Activated CD4-positive, alpha-beta memory T cell treated with anti-CD3 and anti-CD28 coated beads, Interleukin-2, amount 10 ng/mL, durations not matched to agents 7 days and 5 days (primary cell): ENCODE measurements around the gene CIBAR2. TPM values are rescaled to one million over a fixed set of nuclear protein-coding genes. Genes with fewer than 3 reads are reported as not detected.

ENCODE experiments used
- CTCF ChIA-PET: fragments of 350-600 bp; sonication (Branson Sonifier 250); formaldehyde crosslinking; loops from one replicate; lab custom pipeline; 2021; ENCODE audit warnings: antibody characterized with exemption, inconsistent platforms; lab: Charles Lee
- POLR2A ChIA-PET: fragments of 350-600 bp; sonication (Branson Sonifier 250); formaldehyde crosslinking; loops from one replicate; lab custom pipeline; 2021; ENCODE audit warnings: antibody characterized with exemption; lab: Charles Lee
- DNase-seq: peaks from one replicate; pipeline ENCODE4 v3.0.0-alpha.2; 2020
- H3K27ac Mint-ChIP-seq: one replicate; pipeline ENCODE4 v1.8.0; 2021; ENCODE audit warnings: mild to moderate bottlenecking, mixed read lengths
- H3K27me3 Mint-ChIP-seq: one replicate; pipeline ENCODE4 v1.8.0; 2021; ENCODE audit warnings: mixed read lengths
- H3K36me3 Mint-ChIP-seq: one replicate; pipeline ENCODE4 v1.8.0; 2021; ENCODE audit warnings: low read depth, mixed read lengths
- H3K4me1 Mint-ChIP-seq: one replicate; pipeline ENCODE4 v1.8.0; 2021; ENCODE audit warnings: mixed read lengths
- H3K4me3 Mint-ChIP-seq: one replicate; pipeline ENCODE4 v1.8.0; 2021; ENCODE audit warnings: mild to moderate bottlenecking, mixed read lengths
- H3K9me3 Mint-ChIP-seq: one replicate; pipeline ENCODE4 v1.8.0; 2021; ENCODE audit warnings: mixed read lengths
- total RNA-seq, 2 experiments: library from RNA; stranded (reverse); gene quantifications; one replicate each; pipeline ENCODE4 v1.2.3, GENCODE V29; 2021

Gene CIBAR2
- total RNA-seq, 2 experiments from 2014 or later, result not detected

DNA sequence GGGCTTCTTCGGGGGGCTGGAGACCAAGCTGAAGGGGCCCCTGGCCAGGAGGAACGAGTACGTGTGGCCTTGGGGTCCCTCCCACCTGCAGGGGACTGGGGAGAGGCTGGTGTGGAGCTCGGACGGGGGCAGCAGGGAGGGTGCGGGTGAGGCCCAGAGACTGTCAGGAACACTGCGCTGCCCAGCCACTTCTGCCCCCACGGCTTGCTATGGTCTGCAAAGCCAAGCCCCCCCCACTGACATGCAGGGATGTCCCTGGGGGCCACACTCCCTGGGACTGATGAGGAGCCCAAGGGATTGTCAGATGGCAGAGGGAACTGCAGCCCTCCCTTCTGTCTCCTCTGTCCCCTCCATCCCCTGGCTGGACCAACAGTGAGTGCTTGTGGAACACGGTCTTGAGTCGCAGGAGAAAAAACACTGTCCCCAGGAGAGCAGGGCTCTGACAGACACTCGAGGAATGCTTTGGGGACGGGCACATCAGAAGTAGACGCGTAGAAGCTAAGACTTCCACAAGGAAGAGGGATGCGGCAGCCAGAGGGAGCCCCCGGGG is 34.6 kb downstream of the CIBAR2 start:
- no peaks in the 10 kb centered on the region for H3K4me1 Mint-ChIP-seq
- H3K27me3 Mint-ChIP-seq, result no peaks in the 10 kb centered on the region
- ChIA-PET POLR2A (no interaction called here), CTCF (interaction anchor here (1.2 kb wide), 1 partner anchor 9 kb away, joined by 5 read pairs; no protein-coding TSS in a partner anchor)
- H3K27ac Mint-ChIP-seq, result no peak overlapping the region
- H3K36me3 Mint-ChIP-seq, result no peaks in the 10 kb centered on the region
- H3K4me3 Mint-ChIP-seq, result no peak overlapping the region
- no peaks in the 10 kb centered on the region for H3K9me3 Mint-ChIP-seq
- no peak for DNase-seq

DNA sequence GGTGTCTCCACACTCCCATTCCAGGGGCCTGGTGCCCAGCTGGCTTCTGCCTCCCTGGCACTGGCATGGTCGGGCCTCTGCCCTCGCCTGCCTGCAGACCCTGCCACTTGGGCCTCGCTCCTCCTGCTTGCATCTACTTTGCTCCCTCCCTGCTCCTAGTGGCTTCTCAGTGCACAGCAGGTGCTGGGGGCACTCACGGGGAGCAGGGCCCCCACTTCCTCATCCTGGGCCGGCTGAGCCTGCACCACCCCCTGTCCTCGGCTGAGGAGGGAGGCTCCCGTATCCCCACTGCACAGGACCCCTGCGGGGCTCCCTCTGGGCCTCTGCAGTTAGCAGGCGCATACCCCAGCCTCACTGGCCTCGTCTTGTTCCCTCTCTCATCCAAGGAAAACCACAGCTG is 35.2 kb downstream of the CIBAR2 start:
- Mint-ChIP-seq H3K27me3 (no peaks in the 10 kb centered on the region), H3K9me3 (no peaks in the 10 kb centered on the region), H3K4me3 (no peak overlapping the region), H3K4me1 (no peaks in the 10 kb centered on the region), H3K36me3 (no peaks in the 10 kb centered on the region), H3K27ac (no peak overlapping the region)
- no peak for DNase-seq
- ChIA-PET POLR2A (no interaction called here), CTCF (interaction anchor here (1.2 to 1.6 kb wide), 2 partner anchors 9 to 10 kb away, joined by 4 to 5 read pairs; no protein-coding TSS in a partner anchor)

DNA sequence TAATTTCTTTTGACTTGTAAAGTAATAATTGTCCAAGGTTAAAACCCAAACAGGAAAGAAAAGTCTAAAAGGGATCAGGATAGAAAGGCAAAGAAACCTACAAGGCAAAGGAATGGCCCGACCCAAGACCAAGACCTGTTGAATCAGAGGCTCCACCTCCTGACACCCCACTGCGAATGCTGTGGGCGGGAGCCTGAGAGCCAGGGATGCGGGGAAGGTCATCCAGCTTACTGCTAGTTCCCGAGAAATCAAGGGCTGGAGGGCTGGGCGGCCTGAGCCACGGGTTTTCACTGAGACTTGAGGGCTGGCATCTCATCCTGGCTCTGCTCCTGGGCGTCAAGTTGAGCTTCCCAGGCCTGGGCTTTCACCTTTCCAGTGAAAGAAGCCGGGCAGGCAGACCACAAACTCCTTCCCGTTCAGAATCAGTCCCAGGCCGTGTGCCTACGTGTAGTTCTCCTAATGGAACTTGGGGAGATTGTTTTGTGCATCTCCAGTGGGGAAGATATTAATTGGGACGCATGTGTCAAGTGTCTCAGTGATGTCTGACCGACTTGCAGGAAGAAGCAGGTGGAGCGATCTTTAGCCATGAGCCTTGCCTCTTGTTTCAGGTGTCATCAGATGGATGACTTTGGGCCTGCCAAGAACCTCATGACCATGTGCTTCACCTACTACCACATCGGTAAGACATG is 36.9 kb downstream of the CIBAR2 start:
- DNase-seq, result no peak
- Mint-ChIP-seq H3K36me3 (no peaks in the 10 kb centered on the region), H3K27ac (no peak overlapping the region), H3K27me3 (no peaks in the 10 kb centered on the region), H3K4me3 (no peak overlapping the region), H3K4me1 (no peaks in the 10 kb centered on the region), H3K9me3 (no peaks in the 10 kb centered on the region)
- CTCF ChIA-PET, result interaction anchor here (1.6 kb wide), 1 partner anchor 11 kb away, joined by 4 read pairs; no protein-coding TSS in a partner anchor
- POLR2A ChIA-PET, result no interaction called here

DNA sequence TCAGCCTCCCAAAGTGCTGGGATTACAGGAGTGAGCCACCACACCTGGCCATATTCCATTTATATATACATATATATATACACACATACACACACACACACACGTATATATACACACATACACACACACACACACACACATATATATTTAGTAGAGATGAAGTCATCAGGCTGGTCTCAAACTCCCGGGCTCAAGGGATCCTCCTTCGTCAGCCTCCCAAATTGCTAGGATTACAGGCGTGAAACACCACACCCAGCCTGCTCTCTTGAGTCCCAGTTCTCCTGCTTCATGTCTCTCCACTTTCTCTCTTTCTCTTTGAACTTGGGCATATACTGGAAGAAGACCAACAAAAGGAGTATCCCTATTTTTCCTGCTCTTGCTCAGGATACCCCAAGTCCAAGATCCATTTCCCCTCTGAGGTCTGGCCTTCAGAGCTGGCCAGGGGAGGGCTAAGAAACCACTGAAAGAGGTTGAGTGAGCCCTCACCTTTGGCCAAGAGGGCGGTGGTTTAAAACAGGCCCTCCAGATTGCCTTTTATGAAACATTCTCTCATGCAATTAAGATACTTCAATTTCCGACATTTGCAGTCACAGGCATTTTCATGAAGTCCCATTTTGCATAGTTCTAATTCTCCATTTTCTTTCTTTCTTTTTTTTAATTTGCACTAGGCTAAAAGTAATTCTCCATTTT is 37.9 kb downstream of the CIBAR2 start:
- POLR2A ChIA-PET, result no interaction called here
- Mint-ChIP-seq H3K4me1 (no peaks in the 10 kb centered on the region), H3K27me3 (no peaks in the 10 kb centered on the region), H3K9me3 (no peaks in the 10 kb centered on the region), H3K4me3 (no peak overlapping the region), H3K27ac (no peak overlapping the region), H3K36me3 (no peaks in the 10 kb centered on the region)
- no peak for DNase-seq
- CTCF ChIA-PET, result interaction anchor here (0.8 kb wide), 1 partner anchor 12 kb away, joined by 3 read pairs; no protein-coding TSS in a partner anchor

DNA sequence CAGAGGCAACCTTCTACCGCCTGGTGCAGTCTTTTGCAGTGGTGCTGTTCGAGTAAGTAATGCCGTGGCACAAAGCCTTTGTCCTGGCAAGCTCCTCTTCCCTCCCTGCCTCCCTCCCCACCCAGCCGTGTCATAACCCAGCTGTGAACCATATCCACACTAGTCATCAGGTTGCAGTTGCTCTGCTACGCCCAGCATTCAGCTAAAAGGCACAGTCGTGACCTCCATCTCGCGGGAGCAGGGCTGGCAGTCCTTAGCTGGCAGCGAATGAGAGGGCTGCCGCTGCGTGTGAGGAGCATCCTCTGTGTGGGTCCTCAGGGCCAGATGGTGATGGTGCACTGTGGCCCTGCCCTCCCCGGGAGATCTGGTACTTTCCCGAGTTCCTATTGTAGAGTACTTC is 39.3 kb downstream of the CIBAR2 start:
- ChIA-PET CTCF (interaction anchor here (0.6 kb wide), 1 partner anchor 1703 kb away, joined by 4 read pairs; no protein-coding TSS in a partner anchor), POLR2A (no interaction called here)
- Mint-ChIP-seq H3K27me3 (no peaks in the 10 kb centered on the region), H3K9me3 (no peaks in the 10 kb centered on the region), H3K36me3 (no peaks in the 10 kb centered on the region), H3K4me1 (no peaks in the 10 kb centered on the region), H3K27ac (no peak overlapping the region), H3K4me3 (no peak overlapping the region)
- DNase-seq, result no peak

DNA sequence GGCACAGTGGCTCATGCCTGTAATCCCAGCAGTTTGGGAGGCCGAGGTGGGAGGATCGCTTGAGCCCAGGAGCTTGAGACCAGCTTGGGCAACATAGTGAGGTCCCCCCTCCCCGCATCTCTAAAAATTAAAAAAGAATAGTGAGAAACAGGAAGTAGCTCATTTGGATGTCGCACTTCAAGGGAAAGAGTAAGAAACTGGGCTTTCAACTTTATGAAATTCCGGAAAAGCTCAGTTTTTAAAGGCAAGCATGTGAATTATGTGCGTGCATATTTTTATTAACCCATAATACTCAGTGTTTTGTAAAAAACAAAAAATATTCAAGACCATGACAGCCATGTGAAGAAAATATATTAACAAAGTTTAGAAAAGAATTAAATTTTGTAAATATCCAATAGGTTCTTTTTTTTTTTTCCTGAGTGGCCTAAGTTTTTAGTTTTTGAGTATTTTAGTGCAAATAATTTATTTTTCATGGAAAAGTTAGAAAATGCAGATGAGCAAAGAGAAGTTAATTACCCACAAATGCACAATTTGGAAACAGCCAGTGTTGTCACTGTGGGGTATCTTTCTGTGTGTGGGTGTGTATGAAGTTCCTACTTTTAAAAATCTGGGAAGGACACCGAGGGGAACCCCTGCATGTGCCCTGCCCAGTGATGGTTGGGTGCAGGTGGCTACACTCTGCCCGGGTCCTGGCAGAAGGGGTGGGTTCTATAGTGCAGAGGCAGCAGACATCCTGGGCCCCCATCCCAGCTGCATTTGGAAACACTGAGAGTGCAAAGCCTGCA is 40.0 kb downstream of the CIBAR2 start:
- CTCF ChIA-PET, result interaction anchor here (0.7 kb wide), 1 partner anchor 320 kb away, joined by 3 read pairs; no protein-coding TSS in a partner anchor
- no peaks in the 10 kb centered on the region for H3K27me3 Mint-ChIP-seq
- H3K9me3 Mint-ChIP-seq, result no peaks in the 10 kb centered on the region
- H3K27ac Mint-ChIP-seq, result no peak overlapping the region
- H3K4me1 Mint-ChIP-seq, result no peaks in the 10 kb centered on the region
- POLR2A ChIA-PET, result no interaction called here
- no peak for DNase-seq
- H3K4me3 Mint-ChIP-seq, result no peak overlapping the region
- no peaks in the 10 kb centered on the region for H3K36me3 Mint-ChIP-seq

DNA sequence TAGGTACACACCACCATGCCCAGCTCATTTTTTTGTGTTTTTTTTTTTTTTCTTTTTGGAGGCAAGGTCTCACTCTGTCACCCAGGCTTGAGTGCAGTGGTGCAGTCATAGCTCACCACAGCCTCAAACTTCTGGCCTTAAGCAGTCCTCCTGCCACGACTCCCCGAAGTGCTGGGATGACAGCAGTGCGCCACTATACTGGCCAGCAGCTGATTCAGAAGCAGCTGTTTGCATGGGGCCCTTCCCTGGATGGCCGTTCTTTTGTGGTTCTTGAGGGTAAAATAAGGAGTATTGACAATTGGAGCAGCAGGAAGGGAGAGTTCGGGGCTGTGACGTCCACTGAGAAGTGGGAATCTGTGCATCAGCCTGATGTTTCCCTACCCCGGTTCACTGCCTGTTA is 43.1 kb downstream of the CIBAR2 start:
- Mint-ChIP-seq H3K4me1 (no peaks in the 10 kb centered on the region), H3K27ac (no peak overlapping the region), H3K9me3 (no peaks in the 10 kb centered on the region), H3K36me3 (no peaks in the 10 kb centered on the region), H3K4me3 (no peak overlapping the region), H3K27me3 (no peaks in the 10 kb centered on the region)
- DNase-seq, result no peak
- ChIA-PET POLR2A (no interaction called here), CTCF (interaction anchor here (0.6 to 1.4 kb wide), 2 partner anchors 17 to 447 kb away, joined by 3 to 5 read pairs; no protein-coding TSS in a partner anchor)

DNA sequence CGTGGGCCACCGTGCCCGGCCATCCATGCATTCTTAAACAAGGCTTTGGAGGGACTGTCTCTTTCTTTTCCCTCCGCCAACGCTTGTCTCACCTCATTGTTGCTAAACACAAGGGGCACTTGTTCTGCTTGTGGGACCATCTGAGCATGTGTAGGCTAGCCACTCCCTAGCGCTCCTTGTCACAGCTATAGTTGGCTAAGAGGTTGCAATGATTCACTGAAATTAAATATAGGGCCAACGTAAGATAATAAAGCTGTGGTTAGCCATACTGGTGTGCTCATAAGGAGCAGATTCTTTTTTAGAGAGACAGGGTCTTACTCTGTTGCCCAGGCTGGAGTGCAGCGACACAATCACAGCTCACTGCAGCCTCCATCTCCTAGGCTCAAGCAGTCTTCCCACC is 43.5 kb downstream of the CIBAR2 start:
- Mint-ChIP-seq H3K4me1 (no peaks in the 10 kb centered on the region), H3K9me3 (no peaks in the 10 kb centered on the region), H3K27ac (no peak overlapping the region), H3K27me3 (no peaks in the 10 kb centered on the region), H3K4me3 (no peak overlapping the region), H3K36me3 (no peaks in the 10 kb centered on the region)
- ChIA-PET CTCF (interaction anchor here (0.6 to 1.4 kb wide), 2 partner anchors 18 to 446 kb away, joined by 3 to 5 read pairs; no protein-coding TSS in a partner anchor), POLR2A (no interaction called here)
- DNase-seq, result no peak

DNA sequence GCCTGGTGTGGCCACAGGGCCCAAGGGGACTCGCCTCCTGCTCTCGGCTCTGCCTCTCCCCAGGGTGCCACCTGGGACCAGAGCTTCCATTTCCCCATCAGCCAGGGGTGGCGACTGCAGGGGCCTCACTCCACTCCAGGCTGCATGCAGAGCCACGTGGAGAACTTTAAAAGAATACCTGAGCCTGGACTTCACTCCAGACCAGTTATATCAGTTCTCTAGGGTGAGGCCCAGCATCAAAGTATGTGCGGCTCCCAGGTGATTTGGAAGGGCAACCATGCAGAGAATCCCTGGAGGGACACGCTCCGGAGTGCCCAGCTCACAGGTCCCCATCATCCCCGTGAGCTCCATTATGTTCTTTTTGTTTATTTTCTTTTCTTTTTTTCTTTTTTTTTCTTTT is 44.8 kb downstream of the CIBAR2 start:
- Mint-ChIP-seq H3K4me1 (no peaks in the 10 kb centered on the region), H3K36me3 (no peaks in the 10 kb centered on the region), H3K4me3 (no peak overlapping the region), H3K27me3 (no peaks in the 10 kb centered on the region), H3K9me3 (no peaks in the 10 kb centered on the region), H3K27ac (no peak overlapping the region)
- ChIA-PET CTCF (no interaction called here), POLR2A (no interaction called here)
- no peak for DNase-seq

DNA sequence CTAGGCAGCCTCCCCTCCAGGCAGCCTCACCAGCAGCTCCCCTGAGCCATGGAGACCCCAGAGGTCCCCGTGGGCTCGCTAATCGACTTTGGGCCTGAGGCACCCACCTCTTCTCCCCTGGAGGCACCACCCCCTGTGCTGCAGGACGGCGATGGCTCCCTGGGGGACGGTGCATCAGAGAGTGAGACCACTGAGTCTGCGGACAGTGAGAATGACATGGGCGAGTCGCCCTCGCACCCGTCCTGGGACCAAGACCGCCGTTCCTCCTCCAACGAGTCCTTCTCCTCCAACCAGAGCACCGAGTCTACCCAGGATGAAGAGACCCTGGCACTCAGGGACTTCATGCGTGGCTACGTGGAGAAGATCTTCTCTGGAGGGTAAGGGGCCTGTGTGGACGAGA is 45.2 kb downstream of the CIBAR2 start:
- no peak for DNase-seq
- POLR2A ChIA-PET, result no interaction called here
- Mint-ChIP-seq H3K27me3 (no peaks in the 10 kb centered on the region), H3K4me1 (no peaks in the 10 kb centered on the region), H3K4me3 (no peak overlapping the region), H3K9me3 (no peaks in the 10 kb centered on the region), H3K36me3 (no peaks in the 10 kb centered on the region), H3K27ac (no peak overlapping the region)
- CTCF ChIA-PET, result no interaction called here

DNA sequence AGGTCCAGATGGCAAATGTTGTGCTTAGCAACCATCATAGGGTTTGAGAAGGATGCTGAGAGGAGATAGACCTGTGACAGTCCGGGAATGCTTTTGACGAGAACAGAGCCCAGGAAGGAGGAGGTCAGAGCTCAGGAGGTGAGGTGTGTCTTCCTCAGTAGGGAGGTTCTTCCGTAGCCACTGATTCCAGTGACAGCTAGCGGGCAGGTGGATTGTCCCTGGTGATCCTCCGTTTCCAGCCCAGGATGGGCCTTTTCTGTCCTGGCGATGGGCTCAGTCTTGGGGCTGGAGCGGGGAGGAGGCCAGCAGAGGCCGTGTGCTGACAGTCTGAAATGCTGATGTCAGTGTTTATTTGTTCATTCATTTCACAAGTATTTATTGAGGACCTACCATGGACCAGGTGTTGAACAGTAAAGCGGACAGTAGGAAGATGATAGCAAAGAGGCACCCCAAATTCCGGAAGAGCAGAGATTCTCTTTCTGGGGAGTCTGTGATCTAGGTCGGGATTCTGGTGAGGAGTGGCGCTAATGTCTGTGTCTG is 45.9 kb downstream of the CIBAR2 start:
- no peak for DNase-seq
- POLR2A ChIA-PET, result no interaction called here
- Mint-ChIP-seq H3K9me3 (no peaks in the 10 kb centered on the region), H3K4me1 (no peaks in the 10 kb centered on the region), H3K27me3 (no peaks in the 10 kb centered on the region), H3K36me3 (no peaks in the 10 kb centered on the region), H3K27ac (no peak overlapping the region), H3K4me3 (no peak overlapping the region)
- CTCF ChIA-PET, result no interaction called here

DNA sequence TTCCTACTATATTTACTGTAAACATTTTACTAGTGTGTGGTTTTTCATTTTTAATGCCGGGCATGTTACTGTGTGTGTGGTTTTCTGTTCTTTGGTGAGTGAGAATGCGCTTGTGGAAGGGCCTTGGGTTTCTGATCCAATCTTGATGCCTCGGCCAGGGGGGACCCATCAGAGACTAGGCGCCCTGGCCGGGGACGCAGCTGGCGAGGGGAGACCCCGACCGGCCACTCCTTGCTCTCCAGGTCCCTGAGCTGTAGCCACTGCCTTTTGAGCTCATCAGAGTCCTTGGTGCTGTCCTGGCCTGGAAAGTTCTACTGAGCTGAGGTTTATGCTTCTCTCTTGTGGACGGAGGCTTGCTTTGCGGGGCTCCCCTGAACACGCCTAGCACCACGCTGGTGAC is 47.2 kb downstream of the CIBAR2 start:
- H3K4me1 Mint-ChIP-seq, result no peaks in the 10 kb centered on the region
- H3K27ac Mint-ChIP-seq, result no peak overlapping the region
- no peaks in the 10 kb centered on the region for H3K27me3 Mint-ChIP-seq
- no peaks in the 10 kb centered on the region for H3K36me3 Mint-ChIP-seq
- no peaks in the 10 kb centered on the region for H3K9me3 Mint-ChIP-seq
- ChIA-PET CTCF (interaction anchor here (1.5 kb wide), 1 partner anchor 21 kb away, joined by 5 read pairs; no protein-coding TSS in a partner anchor), POLR2A (interaction anchor here (0.9 kb wide), 1 partner anchor 9 kb away, joined by 3 read pairs; no protein-coding TSS in a partner anchor)
- DNase-seq, result no peak
- no peak overlapping the region for H3K4me3 Mint-ChIP-seq
